ENCODE data around the gene SGMS1.
"Not testable (repeated sequence)": the region's sequence is repeated elsewhere in the genome, so short reads cannot be mapped to it uniquely, and the experiment has no call there.

SGMS1 gene
- total RNA-seq = 55.8 to 87.5 (median 68.3) reads per million in 4 experiments

DNA sequence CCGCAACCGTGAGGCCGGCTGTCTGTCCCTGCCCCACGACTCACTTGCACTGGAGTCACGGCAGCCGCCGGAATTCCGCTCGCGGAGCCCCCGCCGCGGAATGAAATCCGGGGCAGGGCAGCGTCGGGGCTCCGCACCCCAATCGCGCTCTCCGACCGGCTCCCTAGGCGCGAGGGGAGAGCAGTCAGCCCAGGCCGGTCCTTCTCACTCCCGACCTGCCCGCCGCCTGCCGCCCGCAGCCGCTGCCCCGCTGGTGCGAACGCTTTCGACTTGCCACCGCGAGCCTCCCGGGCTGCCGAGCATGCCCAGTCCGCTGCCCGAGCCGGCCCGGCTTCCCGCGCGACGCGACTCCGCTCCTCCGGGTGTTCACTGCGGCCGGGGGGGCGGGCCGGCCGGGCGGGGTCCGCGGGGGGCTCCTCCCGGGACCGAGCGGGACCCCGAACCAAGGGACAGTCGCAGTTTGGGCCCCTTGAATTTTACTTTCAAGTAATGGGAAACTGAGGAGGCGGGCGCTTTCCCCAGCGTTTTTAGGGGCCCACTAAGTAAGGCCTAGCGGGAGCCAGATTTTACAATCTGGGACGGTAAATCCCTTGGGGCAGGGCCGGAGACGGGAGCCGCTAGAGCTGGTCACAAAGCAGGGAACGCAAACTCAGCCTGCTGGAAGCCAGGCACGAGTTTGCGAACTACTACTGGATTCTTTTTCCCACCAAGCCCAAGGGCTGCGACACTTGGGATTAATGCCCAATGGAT is at the start of gene SGMS1:
SGMS1 (minus strand) TSS at position 294 of the 750 bp plus-strand sequence. CDS start 279,842 bp downstream, outside the sequence.
- DNase-seq = peak; percentile 62

DNA sequence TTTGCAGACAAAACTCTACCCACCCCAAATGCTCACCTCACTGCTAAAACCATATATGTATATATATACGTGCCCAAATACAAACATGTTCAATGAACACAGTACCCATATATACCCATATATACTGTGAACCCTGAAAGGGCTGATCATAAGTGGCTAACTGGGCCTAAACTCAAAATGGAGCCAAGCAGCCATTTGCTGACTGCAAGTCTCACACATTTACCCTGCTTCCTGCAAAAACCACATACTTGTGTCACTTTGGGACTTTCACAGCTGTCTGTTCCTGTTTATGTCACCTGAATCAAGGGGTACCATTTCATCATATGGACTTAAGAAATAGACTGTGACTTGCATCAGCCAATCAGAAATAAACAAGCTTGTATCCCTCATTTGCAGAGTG is 48.4 kb upstream of the SGMS1 start:
- not testable (repeated sequence) for DNase-seq

DNA sequence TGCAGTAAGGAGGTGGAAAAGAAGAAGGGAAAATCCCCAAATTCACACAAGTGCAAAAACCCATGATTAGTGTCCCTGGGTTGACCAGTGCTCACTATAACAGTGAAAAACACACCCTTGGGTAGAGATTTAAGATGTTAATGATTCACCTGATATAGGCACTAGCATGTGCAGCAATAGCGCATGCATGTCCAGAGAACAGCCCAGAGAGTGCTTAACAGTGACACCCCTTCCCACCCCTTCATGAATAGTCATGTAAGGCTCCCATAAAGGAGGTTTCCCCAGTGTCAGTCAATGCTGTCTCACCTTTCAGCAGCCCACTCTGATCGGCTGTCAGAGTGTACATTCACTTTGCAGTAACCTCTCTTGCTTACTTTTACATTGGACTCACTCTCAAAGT is 47.9 kb upstream of the SGMS1 start:
- not testable (repeated sequence) for DNase-seq

DNA sequence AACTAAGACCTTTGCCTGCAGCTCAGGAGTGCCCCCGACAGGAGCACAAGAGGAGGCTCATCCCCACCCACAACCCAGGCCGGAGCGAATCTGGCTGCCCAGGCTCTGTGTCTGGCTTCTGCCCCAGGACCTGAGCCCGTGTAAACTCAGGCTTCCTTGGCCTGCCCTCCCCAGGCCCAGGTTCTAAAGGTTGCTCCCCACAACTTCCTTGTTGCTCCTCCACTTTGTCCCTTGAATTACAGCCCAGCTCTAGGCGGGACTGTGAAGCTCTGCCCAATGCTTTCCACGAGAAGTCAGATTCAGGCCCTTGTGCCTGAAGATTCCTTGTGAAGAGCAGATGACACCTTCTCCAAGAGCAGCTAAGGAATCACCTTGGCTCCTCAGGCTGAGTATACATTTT is 46.2 kb upstream of the SGMS1 start:
- not testable (repeated sequence) for DNase-seq

DNA sequence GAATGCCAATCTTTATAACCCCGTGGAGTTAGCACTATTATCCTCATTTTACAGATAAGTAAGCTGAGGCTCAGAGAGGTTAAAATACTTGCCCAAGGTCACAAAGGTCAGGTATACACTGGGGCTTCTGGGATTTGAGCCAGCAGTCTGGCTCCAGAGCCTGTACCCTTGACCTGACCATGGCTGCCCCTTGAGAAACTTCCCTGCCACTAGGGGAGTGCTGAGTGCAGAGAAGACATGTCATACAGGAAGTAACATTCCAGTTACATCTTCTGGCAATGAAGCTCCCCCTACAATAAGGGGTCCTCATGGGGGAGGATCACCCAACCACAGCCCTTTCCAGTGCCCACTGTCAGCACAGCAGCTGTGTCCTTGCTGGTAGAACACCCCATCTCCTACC is 43.6 kb upstream of the SGMS1 start:
- not testable (repeated sequence) for DNase-seq

DNA sequence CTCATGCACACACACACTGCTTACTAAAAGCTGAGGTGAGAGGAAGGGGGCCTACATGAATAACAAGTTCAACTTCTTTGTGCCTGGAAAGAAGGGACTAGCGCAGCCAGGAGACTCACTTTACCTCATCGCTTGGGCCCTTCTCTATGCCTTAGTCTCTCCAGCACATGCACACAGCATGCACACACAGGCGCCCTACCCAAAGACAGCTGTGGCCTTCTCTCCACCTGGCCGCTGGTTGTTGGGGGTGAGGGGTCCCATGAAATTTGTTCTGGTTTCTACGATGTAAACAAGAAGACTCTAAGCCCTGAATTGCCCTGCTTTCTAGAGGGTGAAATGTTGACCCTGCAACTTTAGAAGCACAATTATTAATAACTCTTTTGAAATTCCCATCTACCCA is 38.7 kb upstream of the SGMS1 start:
- DNase-seq = not testable (repeated sequence)

DNA sequence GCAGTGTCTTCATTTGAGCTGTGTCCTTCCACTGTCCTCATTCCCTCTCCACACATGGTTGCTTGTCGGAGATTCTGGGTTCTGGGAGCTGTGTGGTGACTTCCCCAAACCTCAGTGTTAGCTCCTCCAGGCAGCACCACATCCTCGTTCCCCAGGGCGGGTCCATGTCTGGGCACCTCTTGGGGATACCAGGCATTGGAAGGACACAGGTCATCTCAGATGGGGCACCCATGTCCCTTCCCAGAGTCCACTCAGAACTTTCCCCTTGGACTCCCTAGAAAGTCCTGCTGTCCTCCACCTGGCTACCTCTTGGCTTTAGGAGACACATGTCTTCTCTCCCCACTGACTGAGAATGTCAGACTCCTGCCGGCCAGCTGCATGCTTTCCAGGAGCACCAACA is 37.8 kb upstream of the SGMS1 start:
- not testable (repeated sequence) for DNase-seq

DNA sequence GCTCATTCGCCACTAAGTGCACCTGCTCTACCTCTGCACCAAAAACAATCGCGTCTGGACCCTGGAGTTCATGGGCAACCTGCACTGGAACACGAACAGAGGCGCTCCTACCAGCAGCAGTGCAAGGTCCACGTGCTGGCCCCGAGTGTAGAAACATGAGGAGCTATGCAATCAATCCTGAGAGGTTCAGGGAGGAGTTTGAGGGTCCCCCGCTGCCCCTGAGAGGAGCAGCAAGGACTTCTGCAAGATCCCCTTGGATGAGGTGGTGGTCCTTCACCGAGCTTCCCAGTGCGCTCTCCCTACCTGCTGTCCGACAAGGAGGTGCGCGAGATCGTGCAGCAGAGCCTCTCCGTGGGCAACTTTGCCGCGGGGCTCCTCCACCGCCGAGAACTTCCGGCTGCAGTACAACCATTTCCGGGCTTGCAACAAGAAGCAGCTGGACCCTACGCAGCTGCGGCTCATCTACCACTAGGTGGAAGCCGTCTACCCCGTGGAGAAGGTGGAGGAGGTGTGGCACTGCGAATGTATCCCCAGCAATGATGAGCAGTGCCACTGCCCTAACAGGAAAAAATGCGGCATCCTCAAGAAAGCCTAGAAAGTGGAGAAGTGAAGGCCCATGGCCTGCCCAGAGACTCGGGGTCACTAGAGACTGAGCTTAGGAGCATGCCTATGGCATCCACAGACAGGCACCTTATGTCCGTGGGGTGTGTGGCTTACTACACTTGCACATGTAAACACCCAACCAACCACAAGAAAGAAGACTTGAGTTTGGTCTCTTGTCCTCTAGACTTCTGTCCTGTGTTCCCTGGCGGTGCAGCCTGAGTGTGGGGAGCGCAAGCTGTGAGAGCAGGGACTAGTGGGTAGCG is 36.3 kb upstream of the SGMS1 start:
- not testable (repeated sequence) for DNase-seq

DNA sequence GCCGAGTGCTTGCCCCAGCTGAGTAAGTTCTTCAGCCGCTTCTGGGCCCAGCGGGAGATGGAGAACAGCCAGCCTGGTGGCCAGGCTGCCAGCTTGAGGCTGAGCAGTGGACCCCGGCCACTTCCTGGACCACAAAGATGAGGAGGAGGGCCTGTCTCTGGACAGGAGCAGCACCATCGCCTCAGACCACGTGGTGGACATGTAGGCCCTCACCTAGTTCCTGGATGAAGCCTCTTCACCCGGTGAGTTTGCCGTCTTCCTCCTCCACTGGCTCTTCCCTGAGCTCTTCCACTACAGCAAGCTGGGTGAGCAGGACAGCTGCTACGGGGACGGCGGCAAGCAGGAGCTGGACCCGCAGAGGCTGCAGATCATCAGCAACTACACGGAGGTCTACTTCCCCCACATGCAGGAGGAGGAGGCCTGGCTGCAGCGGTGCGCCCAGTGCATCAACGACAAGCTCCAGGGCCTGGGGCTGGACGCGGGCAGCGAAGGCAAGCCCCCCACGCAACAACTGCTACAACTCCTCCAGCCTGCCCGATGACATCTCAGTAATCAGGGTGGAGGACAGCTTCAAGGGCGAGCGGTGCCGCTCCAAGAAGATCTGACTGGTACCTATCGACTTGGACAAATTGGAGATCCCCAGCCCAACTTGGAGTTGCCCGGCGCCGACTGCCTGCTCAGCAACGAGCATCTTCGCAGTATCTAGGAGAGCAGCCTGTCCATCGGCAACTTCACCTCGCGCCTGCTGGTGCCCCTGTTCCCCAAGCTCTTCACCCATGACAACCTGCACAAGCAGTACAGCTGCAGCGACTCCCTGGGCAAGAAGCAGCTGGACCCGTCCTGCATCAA is 35.5 kb upstream of the SGMS1 start:
- not testable (repeated sequence) for DNase-seq

DNA sequence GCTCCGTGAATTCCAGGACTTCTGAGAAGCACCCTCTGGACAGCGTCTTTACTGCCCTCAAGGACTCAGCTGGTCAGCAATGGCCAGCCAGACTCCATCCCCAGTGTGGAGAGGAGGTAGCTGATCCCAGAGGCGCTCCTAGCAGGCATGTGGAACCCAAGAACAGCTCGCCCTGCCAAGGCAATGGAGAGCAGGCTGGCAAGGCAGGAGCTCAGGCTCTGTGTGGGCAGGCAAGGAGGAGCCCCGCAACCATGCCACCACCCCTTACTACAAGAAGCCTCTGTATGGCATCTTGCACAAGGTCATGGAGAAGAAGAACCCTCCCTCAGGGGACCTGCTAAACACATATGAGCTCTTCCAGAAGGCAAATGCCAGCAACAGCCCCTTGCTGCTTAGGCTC is 34.4 kb upstream of the SGMS1 start:
- no peak for DNase-seq

DNA sequence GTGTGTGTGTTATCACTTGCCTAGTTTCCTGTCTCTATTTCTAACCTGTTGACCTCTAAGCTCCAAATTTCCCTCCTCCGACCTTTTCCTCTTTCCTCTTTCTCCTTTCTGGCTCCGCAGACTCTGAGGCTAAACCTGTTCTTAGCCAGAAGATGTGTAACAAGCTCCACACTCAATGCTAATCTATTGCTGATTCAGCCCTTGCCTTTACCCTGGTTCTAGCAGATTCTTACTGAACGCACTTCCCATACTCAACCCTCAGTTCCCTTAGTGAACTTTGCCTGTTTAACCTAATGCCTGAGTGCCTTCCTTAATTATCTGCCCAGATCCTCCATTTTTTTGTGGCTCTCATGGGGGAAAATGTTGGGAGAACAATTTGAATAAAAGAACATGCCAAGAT is 30.0 kb upstream of the SGMS1 start:
- no peak for DNase-seq

DNA sequence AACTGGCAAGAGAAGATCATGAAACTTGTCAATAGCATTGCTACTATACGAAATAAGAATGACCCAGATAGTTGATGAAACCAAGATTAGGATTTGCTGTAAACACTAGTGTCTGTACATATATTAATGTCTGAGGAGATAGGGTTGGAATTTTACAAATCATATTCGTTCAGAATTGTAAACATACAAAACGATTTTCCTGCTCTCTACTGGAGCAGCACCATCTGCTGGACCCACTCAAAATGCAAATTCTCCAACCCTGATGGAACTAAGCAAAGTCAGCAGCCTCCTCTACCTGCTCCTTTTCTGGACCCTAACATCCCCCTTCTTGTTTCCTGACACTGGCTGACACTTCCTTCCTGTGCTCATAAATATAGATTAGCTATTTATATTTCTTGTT is 29.4 kb upstream of the SGMS1 start:
- no peak for DNase-seq

DNA sequence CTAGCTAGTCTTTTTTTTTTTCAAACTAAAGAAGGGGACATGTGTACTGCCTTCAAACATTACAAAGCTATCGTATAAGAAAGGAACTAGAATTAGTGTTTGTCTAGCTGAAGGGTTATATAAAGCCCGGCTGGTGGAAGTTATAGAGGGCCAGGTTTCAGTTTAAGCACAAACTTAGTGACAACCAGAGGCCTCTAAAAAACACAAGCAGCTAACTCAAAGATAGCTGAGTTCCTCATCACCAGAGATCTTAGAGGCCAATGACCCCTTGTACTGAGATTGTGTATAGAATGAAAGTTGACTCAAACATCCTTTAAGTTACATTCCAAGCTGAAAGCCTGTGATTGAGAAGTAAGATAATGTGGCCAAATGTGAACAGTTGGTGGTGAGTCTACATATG is 28.1 kb upstream of the SGMS1 start:
- DNase-seq = no peak

DNA sequence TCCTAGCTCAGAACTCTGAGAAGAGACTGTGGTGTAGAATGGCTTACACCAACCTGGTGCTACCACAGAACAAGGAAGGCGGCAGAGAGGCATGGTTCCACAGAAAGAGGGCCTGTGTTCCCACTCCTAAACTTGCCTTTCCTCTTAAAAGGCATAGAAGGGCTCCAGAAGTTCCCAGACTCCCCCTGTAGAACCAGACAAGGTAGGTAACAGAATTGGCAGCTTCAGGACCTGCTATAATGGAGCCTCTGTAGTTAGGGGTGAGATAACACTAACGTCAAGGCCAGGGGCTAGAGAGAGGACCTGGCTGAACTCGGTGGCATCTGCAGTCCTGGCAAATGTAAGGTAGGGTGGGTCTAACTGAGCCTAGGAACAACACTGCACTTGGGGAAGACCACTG is 26.7 kb upstream of the SGMS1 start:
- DNase-seq = no peak

DNA sequence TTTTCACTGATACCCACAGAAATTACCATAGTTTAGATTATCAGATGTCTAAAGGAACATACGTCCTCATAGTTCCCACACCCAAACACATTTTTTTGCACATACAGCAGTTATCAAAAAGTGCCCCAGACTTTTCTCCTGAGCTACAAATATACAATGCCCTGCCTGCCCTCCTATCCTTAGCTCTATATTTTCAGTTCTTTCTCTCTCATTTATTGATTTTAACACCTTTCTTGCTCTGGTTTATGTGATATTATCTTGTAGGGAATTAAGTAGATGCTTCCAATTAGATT is 25.1 kb upstream of the SGMS1 start:
- no peak for DNase-seq

DNA sequence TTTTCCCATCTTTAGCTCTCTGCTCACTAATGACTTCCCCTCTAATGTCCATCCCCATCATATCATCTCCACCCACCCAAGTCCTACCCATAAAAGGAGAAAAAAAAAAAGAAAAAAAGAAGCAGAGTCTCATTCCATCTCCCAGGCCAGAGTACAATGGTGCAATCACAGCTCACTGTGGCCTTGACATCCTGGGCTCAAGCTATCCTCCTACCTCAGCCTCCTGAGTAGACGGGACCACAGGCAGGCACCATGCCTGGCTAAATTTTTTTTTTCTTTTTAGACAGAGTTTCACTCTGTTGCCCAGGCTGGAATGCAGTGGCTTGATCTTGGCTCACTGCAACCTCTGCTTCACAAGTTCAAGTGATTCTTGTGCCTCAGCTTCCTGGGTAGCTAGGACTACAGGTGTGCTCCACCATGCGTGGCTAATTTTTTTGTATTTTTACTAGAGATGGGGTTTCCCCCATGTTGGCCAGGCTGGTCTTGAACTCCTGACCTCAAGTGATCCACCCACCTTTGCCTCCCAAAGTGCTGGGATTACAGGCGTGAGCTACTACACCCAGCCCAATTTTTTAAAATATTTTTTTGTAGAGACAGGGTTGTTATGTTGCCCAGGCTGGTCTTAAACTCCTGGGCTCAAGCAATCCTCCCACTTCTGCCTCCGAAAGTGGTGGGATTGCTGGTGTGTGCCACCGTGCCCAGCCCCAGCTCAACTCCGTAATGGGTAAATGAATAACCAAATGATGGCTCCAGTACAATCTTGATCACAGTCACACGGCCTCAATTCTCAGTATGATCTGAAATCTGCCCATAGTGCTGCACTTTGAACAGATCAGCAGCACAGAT is 24.6 kb upstream of the SGMS1 start:
- DNase-seq = no peak

DNA sequence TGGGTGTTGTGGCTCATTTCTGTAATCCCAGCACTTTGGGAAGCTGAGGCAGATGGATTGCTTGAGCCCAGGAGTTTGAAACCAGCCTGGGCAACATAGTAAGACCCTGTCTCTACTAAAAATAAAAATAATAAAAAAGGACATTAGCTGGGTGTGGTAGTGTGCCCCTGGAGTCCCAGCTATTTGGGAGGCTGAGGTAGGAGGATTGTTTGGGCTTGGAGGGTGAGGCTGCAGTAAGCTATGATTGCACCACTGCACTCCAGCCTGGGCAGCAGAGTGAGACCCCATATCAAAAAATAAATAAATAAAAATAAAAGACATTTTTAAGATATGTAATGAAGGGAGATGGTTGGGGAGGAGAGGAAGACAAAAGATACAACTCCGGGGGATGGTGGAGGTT is 23.6 kb upstream of the SGMS1 start:
- DNase-seq = not testable (repeated sequence)

DNA sequence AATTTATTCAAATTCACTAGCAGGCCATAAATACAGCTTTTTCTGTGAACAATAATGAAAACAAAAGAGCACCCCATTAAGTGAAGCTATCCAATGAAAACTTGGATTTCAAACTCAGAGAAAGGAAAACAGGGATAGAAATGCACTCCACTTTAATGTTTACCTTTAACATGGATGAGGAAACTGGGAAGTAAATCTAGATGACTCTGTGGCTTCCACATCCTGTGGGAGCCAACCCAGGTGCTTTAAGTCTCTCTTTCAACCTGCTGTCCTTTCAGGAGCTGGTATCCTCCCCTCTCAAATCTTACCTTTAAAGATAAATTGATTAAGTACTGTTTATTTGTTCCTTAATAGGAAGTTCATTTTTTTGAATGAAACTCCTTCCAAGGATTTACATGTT is 21.5 kb upstream of the SGMS1 start:
- DNase-seq = no peak

DNA sequence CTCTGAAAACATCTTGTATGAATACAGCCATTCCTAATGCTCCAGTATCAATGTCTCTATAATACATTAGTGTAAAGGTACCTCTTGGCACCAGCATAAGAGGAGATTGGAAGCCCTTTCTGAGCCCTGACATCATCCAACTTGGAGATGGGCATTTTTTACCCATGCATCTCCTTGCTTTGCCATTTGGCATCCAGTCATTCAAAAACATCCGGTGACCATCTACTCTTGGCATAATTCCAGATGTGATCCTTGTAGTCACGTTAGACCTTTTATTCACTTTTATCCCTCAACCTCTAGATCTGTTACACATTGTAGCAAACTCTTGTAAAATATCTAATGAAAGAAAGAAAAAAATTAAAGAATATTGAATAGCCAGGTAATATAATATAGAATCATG is 17.9 kb upstream of the SGMS1 start:
- DNase-seq = no peak

DNA sequence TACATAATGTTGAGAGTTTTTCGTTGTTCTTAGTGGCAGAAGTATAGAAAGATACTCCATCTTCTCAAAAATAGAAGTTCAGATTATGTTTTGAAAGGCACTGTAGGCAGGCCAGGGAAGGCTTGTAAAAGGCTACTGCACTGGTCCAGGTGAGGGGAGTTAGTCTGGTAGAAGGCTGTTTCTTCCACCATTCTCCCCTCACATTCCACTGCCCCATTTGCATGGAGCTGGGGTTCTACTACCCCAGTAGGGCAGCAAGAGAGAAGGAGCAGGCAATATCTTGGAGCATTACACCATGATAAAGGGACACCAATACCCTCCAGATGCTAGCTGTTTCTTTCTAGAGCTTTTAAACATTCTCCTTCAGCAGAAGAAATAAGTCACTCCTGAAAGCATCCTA is 16.5 kb upstream of the SGMS1 start:
- no peak for DNase-seq

DNA sequence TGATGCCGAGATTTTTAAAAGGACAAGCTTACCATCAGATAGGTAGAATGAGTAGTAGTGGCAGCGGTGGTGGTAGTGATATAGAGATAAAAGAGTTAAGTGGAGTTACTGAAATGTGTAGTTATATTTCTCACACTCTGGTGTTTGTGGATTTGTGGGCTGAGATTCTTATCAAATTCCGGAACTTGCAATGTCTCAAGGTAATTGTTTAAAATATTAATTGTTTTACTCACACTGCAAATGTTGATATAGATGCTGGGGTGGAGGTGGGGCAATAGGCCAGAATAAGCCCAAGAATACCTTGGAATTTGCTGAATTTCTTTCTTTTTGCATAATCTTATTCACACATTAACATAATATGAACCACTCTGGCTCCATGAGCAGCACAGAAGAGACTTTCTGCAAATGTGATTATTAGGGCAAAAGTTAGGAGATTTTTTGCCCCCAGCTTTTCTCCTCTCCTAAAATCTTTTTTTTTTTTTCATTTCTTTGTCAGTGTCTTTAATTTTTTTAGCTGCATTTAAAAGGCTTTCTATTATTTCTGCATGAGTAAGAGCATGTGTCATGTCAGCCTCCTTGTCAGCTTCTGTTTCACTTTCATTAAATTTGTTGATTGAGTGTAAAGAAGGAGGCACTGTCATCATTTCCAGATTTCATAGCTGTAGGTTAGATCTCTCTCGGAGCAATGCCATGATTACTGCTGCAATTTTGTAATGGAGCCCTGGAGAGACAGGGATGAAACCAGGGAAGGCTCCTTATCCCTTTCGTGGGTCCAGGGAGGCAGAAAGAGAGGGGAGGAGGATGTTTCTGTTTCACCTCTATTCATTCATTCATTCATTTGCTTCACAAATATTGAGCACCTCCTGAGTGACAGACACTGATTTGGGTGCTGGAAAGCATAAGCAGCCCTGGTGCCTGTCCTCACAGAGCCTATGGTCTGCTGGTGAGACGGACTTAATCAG is 13.1 kb upstream of the SGMS1 start:
- no peak for DNase-seq

Data from effector CD8-positive, alpha-beta T cell (primary cell).